K562 (cell line): ENCODE results near the gene PPM1F. TPM values are rescaled to one million over a fixed set of nuclear protein-coding genes. Genes with fewer than 3 reads are reported as not detected.
A peak's percentile ranks its signal among the peaks of the same experiment; 100 is the strongest.

Experiments used
- HCFC1 ChIP-seq: IDR thresholded peaks from 2 replicates; pipeline ENCODE4 v1.6.1; 2012; ENCODE audit warnings: low read depth, low read length, improper control_type of control experiment
- KDM5B ChIP-seq: fragments of 200-600 bp; sonication (generic); IDR thresholded peaks from 2 replicates; pipeline ENCODE4 v1.6.1; 2012; ENCODE audit warnings: low read depth, mild to moderate bottlenecking, moderate library complexity, low read length, control low read depth, inconsistent platforms; ENCODE audit not compliant: insufficient replicate concordance
- LEF1 ChIP-seq: fragments of 450-650 bp; IDR thresholded peaks from 2 replicates; pipeline ENCODE4 v1.6.1; 2016; ENCODE audit warnings: mild to moderate bottlenecking
- PHF8 ChIP-seq: fragments of 200-600 bp; sonication (generic); IDR thresholded peaks from 2 replicates; pipeline ENCODE4 v1.6.1; 2012; ENCODE audit warnings: mixed run types, mild to moderate bottlenecking, inconsistent platforms, low read length, moderate library complexity, borderline replicate concordance
- ZNF140 ChIP-seq: fragments of 250-450 bp; sonication (Bioruptor Pico); IDR thresholded peaks from 2 replicates; pipeline ENCODE4 v1.8.0; 2021; ENCODE audit warnings: moderate library complexity, mild to moderate bottlenecking, inconsistent platforms
- ZNF311 ChIP-seq: fragments of 250-450 bp; sonication (Bioruptor Pico); IDR thresholded peaks from 2 replicates; pipeline ENCODE4 v1.4.0; 2020; ENCODE audit warnings: mild to moderate bottlenecking, moderate library complexity
- polyA plus RNA-seq, 8 experiments: library from polyadenylated mRNA; depleted of rRNA in 4 of 8; stranded (reverse) in 5 of 8; unstranded in 3 of 8; fragments of >200 nt; fragmentation: Nextera tagmentation in 2 of 8; fragmentation: Illumina TruSeq in 1 of 8; extraction: Ambion mirVana in 2 of 8; extraction: Trizol in 1 of 8; gene quantifications; 2 replicates each; pipeline versions ENCODE4 v1.2.1 to v1.2.3, GENCODE V29; 2011 to 2014; ENCODE audit warnings: inconsistent platforms in 1 of 8, missing spikeins in 1 of 8
- total RNA-seq, 7 experiments: library from RNA; depleted of rRNA in 6 of 7; stranded (reverse); fragments of >200 nt in 6 of 7; fragmentation: Illumina TruSeq in 2 of 7; extraction: Trizol in 2 of 7; gene quantifications; 2 replicates each; pipeline versions ENCODE4 v1.2.1 to v1.2.3, GENCODE V29; 2011 to 2021; ENCODE audit warnings: low replicate concordance in 1 of 7
- TF ChIP-seq, protein P1 (sequence below), 3 experiments: fragments of 200-800 bp in 1 of 3; fragments of 250-450 bp in 1 of 3; fragments of 450-650 bp in 1 of 3; sonication (Bioruptor Pico) in 1 of 3; sonication (Bioruptor generic) in 1 of 3; formaldehyde crosslinking in 1 of 3; IDR thresholded peaks; 2 replicates each; pipeline versions ENCODE4 v1.6.1 to v1.8.0; 2016 to 2022; ENCODE audit warnings: mild to moderate bottlenecking in 2 of 3, missing genetic modification characterization in 2 of 3, missing compliant biosample characterization in 1 of 3, moderate library complexity in 1 of 3
- TF ChIP-seq, protein P2 (sequence below): fragments of 450-650 bp; IDR thresholded peaks from 2 replicates; pipeline ENCODE4 v1.6.1; 2018; ENCODE audit not compliant: partially characterized antibody
- TF ChIP-seq, protein P3 (sequence below): fragments of 450-650 bp; formaldehyde crosslinking; IDR thresholded peaks from 2 replicates; pipeline ENCODE4 v1.4.0; 2022; ENCODE audit warnings: missing genetic modification characterization
- TF ChIP-seq, protein P4 (sequence below): fragments of 450-650 bp; formaldehyde crosslinking; IDR thresholded peaks from 2 replicates; pipeline ENCODE4 v1.4.0; 2020; ENCODE audit warnings: mild to moderate bottlenecking, moderate library complexity

Gene PPM1F
- total and polyA plus RNA-seq, 9 of the 15 experiments (the other 6 are each of a cell fraction or from before 2014, with no cell fraction given) = 2.1 to 159 (median 64.0) TPM

DNA sequence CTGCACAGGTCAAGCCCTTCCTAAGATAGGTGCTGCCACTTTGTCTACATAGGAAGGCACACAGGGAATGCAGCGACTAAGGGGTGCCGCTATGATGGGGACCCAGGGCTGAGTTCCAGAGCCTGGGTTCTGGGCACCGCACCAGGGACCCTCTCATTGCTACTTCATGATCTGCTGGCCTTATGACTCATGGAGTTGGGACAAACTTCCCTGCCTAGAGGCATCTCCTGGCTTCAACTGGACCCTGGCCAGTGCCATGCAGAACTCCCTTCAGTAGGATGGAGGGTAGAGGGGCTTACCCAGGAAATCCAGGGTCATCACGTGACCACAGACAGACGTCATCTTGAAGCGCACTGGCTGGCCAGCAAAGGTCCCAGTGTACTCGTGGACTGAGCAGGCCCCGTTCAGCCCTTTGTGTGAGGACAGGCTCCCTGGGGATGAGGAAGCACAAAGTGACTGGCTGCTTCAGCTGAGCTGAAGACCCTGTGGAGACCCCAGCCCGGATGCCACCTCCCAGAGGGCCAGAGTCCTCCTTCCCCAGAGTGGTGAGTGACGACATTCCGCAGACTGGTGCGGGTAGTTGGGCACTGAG lies 21.5 kb upstream of the PPM1F start (continued):
- TF ChIP-seq, protein P1, sequence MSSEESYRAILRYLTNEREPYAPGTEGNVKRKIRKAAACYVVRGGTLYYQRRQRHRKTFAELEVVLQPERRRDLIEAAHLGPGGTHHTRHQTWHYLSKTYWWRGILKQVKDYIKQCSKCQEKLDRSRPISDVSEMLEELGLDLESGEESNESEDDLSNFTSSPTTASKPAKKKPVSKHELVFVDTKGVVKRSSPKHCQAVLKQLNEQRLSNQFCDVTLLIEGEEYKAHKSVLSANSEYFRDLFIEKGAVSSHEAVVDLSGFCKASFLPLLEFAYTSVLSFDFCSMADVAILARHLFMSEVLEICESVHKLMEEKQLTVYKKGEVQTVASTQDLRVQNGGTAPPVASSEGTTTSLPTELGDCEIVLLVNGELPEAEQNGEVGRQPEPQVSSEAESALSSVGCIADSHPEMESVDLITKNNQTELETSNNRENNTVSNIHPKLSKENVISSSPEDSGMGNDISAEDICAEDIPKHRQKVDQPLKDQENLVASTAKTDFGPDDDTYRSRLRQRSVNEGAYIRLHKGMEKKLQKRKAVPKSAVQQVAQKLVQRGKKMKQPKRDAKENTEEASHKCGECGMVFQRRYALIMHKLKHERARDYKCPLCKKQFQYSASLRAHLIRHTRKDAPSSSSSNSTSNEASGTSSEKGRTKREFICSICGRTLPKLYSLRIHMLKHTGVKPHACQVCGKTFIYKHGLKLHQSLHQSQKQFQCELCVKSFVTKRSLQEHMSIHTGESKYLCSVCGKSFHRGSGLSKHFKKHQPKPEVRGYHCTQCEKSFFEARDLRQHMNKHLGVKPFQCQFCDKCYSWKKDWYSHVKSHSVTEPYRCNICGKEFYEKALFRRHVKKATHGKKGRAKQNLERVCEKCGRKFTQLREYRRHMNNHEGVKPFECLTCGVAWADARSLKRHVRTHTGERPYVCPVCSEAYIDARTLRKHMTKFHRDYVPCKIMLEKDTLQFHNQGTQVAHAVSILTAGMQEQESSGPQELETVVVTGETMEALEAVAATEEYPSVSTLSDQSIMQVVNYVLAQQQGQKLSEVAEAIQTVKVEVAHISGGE (CRISPR knock-in tag; IDR thresholded peaks at IDR 0.05) = 0 out of 6 replicates have a peak, but pooled peaks of 1 of the 3 experiments have one; percentile 7
- TF ChIP-seq, protein P2, sequence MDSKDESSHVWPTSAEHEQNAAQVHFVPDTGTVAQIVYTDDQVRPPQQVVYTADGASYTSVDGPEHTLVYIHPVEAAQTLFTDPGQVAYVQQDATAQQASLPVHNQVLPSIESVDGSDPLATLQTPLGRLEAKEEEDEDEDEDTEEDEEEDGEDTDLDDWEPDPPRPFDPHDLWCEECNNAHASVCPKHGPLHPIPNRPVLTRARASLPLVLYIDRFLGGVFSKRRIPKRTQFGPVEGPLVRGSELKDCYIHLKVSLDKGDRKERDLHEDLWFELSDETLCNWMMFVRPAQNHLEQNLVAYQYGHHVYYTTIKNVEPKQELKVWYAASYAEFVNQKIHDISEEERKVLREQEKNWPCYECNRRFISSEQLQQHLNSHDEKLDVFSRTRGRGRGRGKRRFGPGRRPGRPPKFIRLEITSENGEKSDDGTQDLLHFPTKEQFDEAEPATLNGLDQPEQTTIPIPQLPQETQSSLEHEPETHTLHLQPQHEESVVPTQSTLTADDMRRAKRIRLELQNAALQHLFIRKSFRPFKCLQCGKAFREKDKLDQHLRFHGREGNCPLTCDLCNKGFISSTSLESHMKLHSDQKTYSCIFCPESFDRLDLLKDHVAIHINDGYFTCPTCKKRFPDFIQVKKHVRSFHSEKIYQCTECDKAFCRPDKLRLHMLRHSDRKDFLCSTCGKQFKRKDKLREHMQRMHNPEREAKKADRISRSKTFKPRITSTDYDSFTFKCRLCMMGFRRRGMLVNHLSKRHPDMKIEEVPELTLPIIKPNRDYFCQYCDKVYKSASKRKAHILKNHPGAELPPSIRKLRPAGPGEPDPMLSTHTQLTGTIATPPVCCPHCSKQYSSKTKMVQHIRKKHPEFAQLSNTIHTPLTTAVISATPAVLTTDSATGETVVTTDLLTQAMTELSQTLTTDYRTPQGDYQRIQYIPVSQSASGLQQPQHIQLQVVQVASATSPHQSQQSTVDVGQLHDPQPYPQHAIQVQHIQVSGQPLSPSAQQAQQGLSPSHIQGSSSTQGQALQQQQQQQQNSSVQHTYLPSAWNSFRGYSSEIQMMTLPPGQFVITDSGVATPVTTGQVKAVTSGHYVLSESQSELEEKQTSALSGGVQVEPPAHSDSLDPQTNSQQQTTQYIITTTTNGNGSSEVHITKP = no peak
- 0 out of 2 replicates have a peak, but pooled peaks have one; percentile 47 for TF ChIP-seq ZNF311 (CRISPR knock-in tag)
- TF ChIP-seq, protein P3, sequence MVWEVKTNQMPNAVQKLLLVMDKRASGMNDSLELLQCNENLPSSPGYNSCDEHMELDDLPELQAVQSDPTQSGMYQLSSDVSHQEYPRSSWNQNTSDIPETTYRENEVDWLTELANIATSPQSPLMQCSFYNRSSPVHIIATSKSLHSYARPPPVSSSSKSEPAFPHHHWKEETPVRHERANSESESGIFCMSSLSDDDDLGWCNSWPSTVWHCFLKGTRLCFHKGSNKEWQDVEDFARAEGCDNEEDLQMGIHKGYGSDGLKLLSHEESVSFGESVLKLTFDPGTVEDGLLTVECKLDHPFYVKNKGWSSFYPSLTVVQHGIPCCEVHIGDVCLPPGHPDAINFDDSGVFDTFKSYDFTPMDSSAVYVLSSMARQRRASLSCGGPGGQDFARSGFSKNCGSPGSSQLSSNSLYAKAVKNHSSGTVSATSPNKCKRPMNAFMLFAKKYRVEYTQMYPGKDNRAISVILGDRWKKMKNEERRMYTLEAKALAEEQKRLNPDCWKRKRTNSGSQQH (CRISPR knock-in tag) = 0 out of 2 replicates have a peak, but pooled peaks have one; percentile 22
- 0 out of 2 replicates have a peak, but pooled peaks have one; percentile 1 for TF ChIP-seq HCFC1
- peak; percentile 55 for TF ChIP-seq KDM5B
- 0 out of 2 replicates have a peak, but pooled peaks have one; percentile 27 for TF ChIP-seq ZNF140 (CRISPR knock-in tag)
- TF ChIP-seq PHF8 = peak; percentile 26; the same call in 1 of the 2 replicates
- TF ChIP-seq LEF1 = no peak
- TF ChIP-seq, protein P4, sequence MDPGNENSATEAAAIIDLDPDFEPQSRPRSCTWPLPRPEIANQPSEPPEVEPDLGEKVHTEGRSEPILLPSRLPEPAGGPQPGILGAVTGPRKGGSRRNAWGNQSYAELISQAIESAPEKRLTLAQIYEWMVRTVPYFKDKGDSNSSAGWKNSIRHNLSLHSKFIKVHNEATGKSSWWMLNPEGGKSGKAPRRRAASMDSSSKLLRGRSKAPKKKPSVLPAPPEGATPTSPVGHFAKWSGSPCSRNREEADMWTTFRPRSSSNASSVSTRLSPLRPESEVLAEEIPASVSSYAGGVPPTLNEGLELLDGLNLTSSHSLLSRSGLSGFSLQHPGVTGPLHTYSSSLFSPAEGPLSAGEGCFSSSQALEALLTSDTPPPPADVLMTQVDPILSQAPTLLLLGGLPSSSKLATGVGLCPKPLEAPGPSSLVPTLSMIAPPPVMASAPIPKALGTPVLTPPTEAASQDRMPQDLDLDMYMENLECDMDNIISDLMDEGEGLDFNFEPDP (CRISPR knock-in tag) = 0 out of 2 replicates have a peak, but pooled peaks have one; percentile 44
